CD4-positive, alpha-beta T cell (primary cell): ENCODE measurements around the gene SUSD6. TPM values are rescaled to one million over a fixed set of nuclear protein-coding genes. Genes with fewer than 3 reads are reported as not detected.
A peak's percentile ranks its signal among the peaks of the same experiment; 100 is the strongest.

Experiments
- ATAC-seq: fragments of 200-7000 bp; cut with Tn5 transposase; one replicate; pipeline ENCODE4 v1.10.0; 2022; ENCODE audit warnings: mild to moderate bottlenecking; ENCODE audit not compliant: poor library complexity
- CTCF ChIA-PET: fragments of 350-600 bp; sonication (Branson Sonifier 250); formaldehyde crosslinking; loops from one replicate; lab custom pipeline; 2021; ENCODE audit warnings: antibody characterized with exemption, inconsistent platforms; lab: Charles Lee
- POLR2A ChIA-PET: fragments of 350-600 bp; sonication (Branson Sonifier 250); formaldehyde crosslinking; loops from one replicate; lab custom pipeline; 2021; ENCODE audit warnings: antibody characterized with exemption, inconsistent platforms; lab: Charles Lee
- DNase-seq, 14 experiments: peaks; one replicate each; pipeline ENCODE4 v3.0.0-alpha.2; 2013 to 2020; ENCODE audit warnings: mixed read lengths in 2 of 14
- H3K27ac ChIP-seq, 2 donors: one replicate each; pipeline versions ENCODE4 v1.5.1 to v1.7.0; 2013; ENCODE audit warnings: low read length in 2 of 2, low read depth in 1 of 2, mild to moderate bottlenecking in 1 of 2
- H3K27me3 ChIP-seq, 2 experiments: 1 replicate in 1 of 2; 2 replicates in 1 of 2; pipeline versions ENCODE4 v1.6.1 to v1.7.0; 2013; ENCODE audit warnings: low read length in 2 of 2, control low read depth in 1 of 2, mild to moderate bottlenecking in 1 of 2, moderate library complexity in 1 of 2; ENCODE audit not compliant: insufficient read depth in 2 of 2, control insufficient read depth in 1 of 2
- H3K36me3 ChIP-seq: one replicate; pipeline ENCODE4 v1.6.1; 2013; ENCODE audit warnings: low read length, control low read depth; ENCODE audit not compliant: insufficient read depth
- H3K4me1 ChIP-seq: one replicate; pipeline ENCODE4 v1.6.1; 2013; ENCODE audit warnings: low read length, control low read depth; ENCODE audit not compliant: insufficient read depth
- H3K4me3 ChIP-seq: one replicate; pipeline ENCODE4 v1.5.1; 2013; ENCODE audit warnings: mild to moderate bottlenecking, low read length, moderate library complexity
- H3K9me3 ChIP-seq, 2 experiments: 1 replicate in 1 of 2; 2 replicates in 1 of 2; pipeline versions ENCODE4 v1.6.1 to v1.7.0; 2013; ENCODE audit warnings: low read length in 2 of 2, mild to moderate bottlenecking in 2 of 2, control low read depth in 1 of 2, moderate library complexity in 1 of 2; ENCODE audit not compliant: control insufficient read depth in 1 of 2, insufficient read depth in 1 of 2
- H3K27ac Mint-ChIP-seq: one replicate; pipeline ENCODE4 v1.8.0; 2020; ENCODE audit warnings: mixed read lengths
- H3K27me3 Mint-ChIP-seq: one replicate; pipeline ENCODE4 v1.8.0; 2021; ENCODE audit warnings: mixed read lengths
- H3K36me3 Mint-ChIP-seq: one replicate; pipeline ENCODE4 v1.8.0; 2021; ENCODE audit warnings: low read depth, mixed read lengths
- H3K4me1 Mint-ChIP-seq: one replicate; pipeline ENCODE4 v1.8.0; 2021; ENCODE audit warnings: low read depth, mixed read lengths
- H3K4me3 Mint-ChIP-seq: one replicate; pipeline ENCODE4 v1.8.0; 2020; ENCODE audit warnings: mild to moderate bottlenecking, mixed read lengths
- H3K9me3 Mint-ChIP-seq: one replicate; pipeline ENCODE4 v1.8.0; 2020; ENCODE audit warnings: mixed read lengths
- intact Hi-C, 2 experiments: fragments of 100-400 bp; cut with DNase I in 1 of 2; cut with micrococcal nuclease in 1 of 2; formaldehyde crosslinking; loops; one replicate each; pipeline versions ENCODE4 v1.15.1 to v1.9.0; 2023 to 2025; cut with DNase I, micrococcal nuclease
- total RNA-seq, 174 experiments: library from RNA in 2 of 174; stranded (reverse) in 2 of 174; gene quantifications; one replicate each; pipeline ENCODE4 v1.2.3 and lab custom pipeline; 2021 to 2026
- TF ChIP-seq, protein P1 (sequence below): fragments of 200-600 bp; IDR thresholded peaks from one replicate; pipeline ENCODE4 v1.8.0; 2022; ENCODE audit warnings: antibody characterized with exemption, mild to moderate bottlenecking

Gene SUSD6
- total RNA-seq, 2 experiments from 2014 or later, result 93.7 to 95.1 TPM

DNA sequence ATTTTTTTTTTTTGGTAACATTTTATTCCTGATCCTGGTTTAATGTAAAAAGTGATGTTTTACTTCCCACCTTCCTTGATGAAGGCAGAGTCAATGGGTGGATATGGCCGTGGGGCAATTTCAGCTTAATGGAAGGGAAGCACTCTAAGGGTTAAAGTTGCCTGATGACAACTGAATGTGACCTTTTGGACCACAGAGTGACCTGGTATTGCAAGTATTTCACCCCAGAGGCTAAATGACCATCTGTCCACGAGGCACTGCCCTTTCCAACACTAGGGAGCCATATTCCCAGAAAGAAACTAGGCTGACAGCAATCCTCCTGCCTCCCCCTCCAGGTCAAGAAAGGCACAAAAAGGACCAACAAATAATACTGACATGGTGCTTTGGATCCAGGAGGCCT lies 41.5 kb upstream of the SUSD6 start:
- POLR2A ChIA-PET, result no interaction called here
- H3K9me3 Mint-ChIP-seq, result no peaks in the 10 kb centered on the region
- peaks cover 76% of the 10 kb centered on the region for H3K27me3 Mint-ChIP-seq
- H3K4me3 Mint-ChIP-seq, result no peak overlapping the region
- DNase-seq (no peak), ATAC-seq (no peak)
- TF ChIP-seq, protein P1, sequence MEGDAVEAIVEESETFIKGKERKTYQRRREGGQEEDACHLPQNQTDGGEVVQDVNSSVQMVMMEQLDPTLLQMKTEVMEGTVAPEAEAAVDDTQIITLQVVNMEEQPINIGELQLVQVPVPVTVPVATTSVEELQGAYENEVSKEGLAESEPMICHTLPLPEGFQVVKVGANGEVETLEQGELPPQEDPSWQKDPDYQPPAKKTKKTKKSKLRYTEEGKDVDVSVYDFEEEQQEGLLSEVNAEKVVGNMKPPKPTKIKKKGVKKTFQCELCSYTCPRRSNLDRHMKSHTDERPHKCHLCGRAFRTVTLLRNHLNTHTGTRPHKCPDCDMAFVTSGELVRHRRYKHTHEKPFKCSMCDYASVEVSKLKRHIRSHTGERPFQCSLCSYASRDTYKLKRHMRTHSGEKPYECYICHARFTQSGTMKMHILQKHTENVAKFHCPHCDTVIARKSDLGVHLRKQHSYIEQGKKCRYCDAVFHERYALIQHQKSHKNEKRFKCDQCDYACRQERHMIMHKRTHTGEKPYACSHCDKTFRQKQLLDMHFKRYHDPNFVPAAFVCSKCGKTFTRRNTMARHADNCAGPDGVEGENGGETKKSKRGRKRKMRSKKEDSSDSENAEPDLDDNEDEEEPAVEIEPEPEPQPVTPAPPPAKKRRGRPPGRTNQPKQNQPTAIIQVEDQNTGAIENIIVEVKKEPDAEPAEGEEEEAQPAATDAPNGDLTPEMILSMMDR, result no peak
- Histone ChIP-seq H3K27ac (no peak overlapping the region), H3K27me3 (peaks cover 40 to 68% of the 10 kb centered on the region in 2 experiments), H3K4me1 (peaks cover 29% of the 10 kb centered on the region), H3K4me3 (no peak overlapping the region), H3K9me3 (peaks cover 0 to 14% of the 10 kb centered on the region in 2 experiments), H3K36me3 (no peaks in the 10 kb centered on the region)
- no peaks in the 10 kb centered on the region for H3K36me3 Mint-ChIP-seq
- H3K27ac Mint-ChIP-seq, result no peak overlapping the region
- intact Hi-C loops, result loop anchor here (10.0 kb wide), 2 partner anchors 445 to 705 kb away; no protein-coding TSS in a partner anchor
- peaks cover 11% of the 10 kb centered on the region for H3K4me1 Mint-ChIP-seq
- CTCF ChIA-PET, result no interaction called here

GRCh38 chr14:69570836-69571330 lies 40.5 kb upstream of the SUSD6 start:
- no peak for DNase-seq
- Histone ChIP-seq H3K9me3 (peaks cover 0 to 14% of the 10 kb centered on the region in 2 experiments), H3K27ac (no peak overlapping the region), H3K36me3 (no peaks in the 10 kb centered on the region), H3K27me3 (peaks cover 40 to 67% of the 10 kb centered on the region in 2 experiments), H3K4me3 (no peak overlapping the region), H3K4me1 (peaks cover 29% of the 10 kb centered on the region)
- no peaks in the 10 kb centered on the region for H3K36me3 Mint-ChIP-seq
- no peaks in the 10 kb centered on the region for H3K9me3 Mint-ChIP-seq
- peaks cover 11% of the 10 kb centered on the region for H3K4me1 Mint-ChIP-seq
- ChIA-PET POLR2A (no interaction called here), CTCF (no interaction called here)
- H3K27ac Mint-ChIP-seq, result no peak overlapping the region
- TF ChIP-seq, protein P1, result no peak
- H3K4me3 Mint-ChIP-seq, result peak overlapping the region; percentile 68
- peaks cover 75% of the 10 kb centered on the region for H3K27me3 Mint-ChIP-seq
- intact Hi-C loops, result loop anchor here (10.0 kb wide), 2 partner anchors 446 to 706 kb away; no protein-coding TSS in a partner anchor
- ATAC-seq, result no peak

DNA sequence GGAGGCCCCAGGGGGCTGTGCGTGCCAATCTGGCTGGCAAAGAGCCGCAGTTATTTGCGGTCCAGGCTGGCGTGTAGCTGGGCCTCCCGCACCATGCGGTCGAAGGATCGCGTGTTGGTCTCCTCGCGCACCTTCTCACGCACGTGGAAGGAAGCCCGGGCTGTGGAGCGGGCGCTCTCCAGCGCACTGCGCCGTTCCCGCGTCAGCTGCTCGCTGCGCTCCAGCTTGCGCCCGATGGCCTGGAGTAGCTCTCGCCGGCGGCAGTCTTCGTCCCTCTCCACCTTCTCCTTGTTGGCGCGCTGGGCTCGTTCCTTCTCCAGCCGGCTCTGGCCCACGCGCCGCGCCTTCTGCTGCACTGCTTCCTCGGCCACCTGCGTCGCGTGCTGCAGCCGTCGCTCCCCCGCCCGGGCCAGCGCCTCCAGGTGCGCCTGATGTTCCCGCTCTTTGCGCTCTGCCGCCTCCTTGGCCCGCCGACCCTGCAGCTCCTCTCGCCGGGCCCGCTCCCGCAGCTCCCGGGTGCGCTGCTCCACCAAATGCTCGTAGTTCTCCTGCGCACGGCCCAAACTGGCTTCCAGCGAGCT lies 39.9 kb upstream of the SUSD6 start:
- intact Hi-C loops, result loop anchor here (10.0 kb wide), 2 partner anchors 447 to 707 kb away; no protein-coding TSS in a partner anchor
- ChIA-PET POLR2A (no interaction called here), CTCF (no interaction called here)
- Histone ChIP-seq H3K4me1 (peaks cover 29% of the 10 kb centered on the region), H3K9me3 (peaks cover 0 to 14% of the 10 kb centered on the region in 2 experiments), H3K27me3 (peaks cover 43 to 64% of the 10 kb centered on the region in 2 experiments), H3K36me3 (no peaks in the 10 kb centered on the region), H3K4me3 (no peak overlapping the region), H3K27ac (no peak overlapping the region)
- peaks cover 11% of the 10 kb centered on the region for H3K4me1 Mint-ChIP-seq
- ATAC-seq (no peak), DNase-seq (no peak)
- H3K9me3 Mint-ChIP-seq, result no peaks in the 10 kb centered on the region
- H3K27ac Mint-ChIP-seq, result no peak overlapping the region
- H3K36me3 Mint-ChIP-seq, result no peaks in the 10 kb centered on the region
- no peak overlapping the region for H3K4me3 Mint-ChIP-seq
- H3K27me3 Mint-ChIP-seq, result peaks cover 75% of the 10 kb centered on the region
- TF ChIP-seq, protein P1, result no peak
